A549 treated with CpdA at 1 μM for 4 hours (cell line): ENCODE data around the gene NINL. TPM values are rescaled to one million over a fixed set of nuclear protein-coding genes. Genes with fewer than 3 reads are reported as not detected.

Experiments used
- total RNA-seq: library from RNA; stranded (reverse); fragments of 200-300 nt; extraction: Qiagen RNA extraction; gene quantifications from 5 replicates; pipeline ENCODE4 v1.2.3, GENCODE V29; 2022; ENCODE audit warnings: low read depth

NINL gene
- 13.0 to 17.6 TPM (median 13.6 TPM) in 5 replicates for total RNA-seq

GRCh38 chr20:25584905-25585704, at the start of gene NINL:
Gene NINL (minus strand): TSS chr20:25585531. CDS start chr20:25526587, 58,944 bp downstream.

DNA sequence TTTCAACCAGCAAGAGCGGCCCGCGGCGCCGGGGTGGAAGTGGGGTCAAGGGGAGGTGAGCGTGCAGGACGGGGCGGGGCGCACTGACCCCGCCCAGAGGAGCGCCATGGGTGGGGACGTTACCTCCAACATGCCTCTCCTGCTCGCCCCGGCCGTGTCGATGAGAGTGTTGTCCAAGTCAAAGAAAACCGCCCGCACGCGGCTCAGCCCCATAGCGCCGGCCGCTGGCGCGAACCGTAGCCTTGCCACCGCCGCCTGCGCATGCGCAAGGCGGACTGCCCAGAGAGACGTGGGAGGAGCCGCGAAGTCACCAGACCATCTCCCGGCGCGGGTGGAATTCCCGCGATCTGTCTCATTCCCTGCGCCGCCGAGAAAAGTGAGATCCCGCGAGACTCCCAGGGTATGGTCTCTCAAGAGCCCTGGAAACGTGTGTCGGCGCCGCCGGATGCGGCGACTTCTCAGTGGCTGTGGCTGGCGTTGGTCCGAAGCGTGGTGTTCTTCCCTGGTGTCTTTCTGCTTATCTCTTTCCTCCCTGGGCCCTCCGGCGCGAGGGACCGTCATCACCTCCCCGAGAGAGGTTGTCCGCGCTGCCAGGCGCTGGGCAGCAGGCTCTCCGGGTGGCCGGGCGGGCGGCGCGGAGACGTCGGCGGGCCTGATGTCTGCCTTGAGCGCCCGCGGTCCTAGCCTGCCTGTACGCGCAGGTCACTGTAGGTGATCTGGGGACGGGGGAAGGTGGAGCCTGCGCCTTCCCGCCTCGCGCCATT, 38.6 kb upstream of the NINL start, which contains the start of gene NANP:
Gene NANP, minus strand, starts transcription at position 279 of the 764 bp plus-strand sequence. Its CDS starts 66 bp downstream, at position 213.

GRCh38 chr20:25407311-25408169, 177.8 kb downstream of the NINL start, which contains the start of gene GINS1:
Gene GINS1 (plus strand): TSS chr20:25407673. CDS start chr20:25407821, 148 bp downstream.

Other genes with a start within 250 kb of the NINL start
- 69.0 to 101 TPM (median 95.7 TPM) in 5 replicates for gene ABHD12, start 194.7 kb downstream of the NINL start, total RNA-seq
- 29.4 to 34.9 TPM (median 31.5 TPM) in 5 replicates for gene GINS1, start 177.9 kb downstream of the NINL start, total RNA-seq
- 7.5 to 9.0 TPM (median 7.9 TPM) in 5 replicates for gene NANP, start 38.5 kb upstream of the NINL start, total RNA-seq
- 17.0 to 22.0 TPM (median 18.2 TPM) in 5 replicates for gene ZNF337, start 111.3 kb upstream of the NINL start, total RNA-seq